Progenitor cell of endocrine pancreas (in vitro differentiated cells): Measurements from ENCODE around the gene LCE3B. TPM values are rescaled to one million over a fixed set of nuclear protein-coding genes. Genes with fewer than 3 reads are reported as not detected.
"Not testable (repeated sequence)": the region's sequence is repeated elsewhere in the genome, so short reads cannot be mapped to it uniquely, and the experiment has no call there.

Experiments used
- DNase-seq: peaks from one replicate; pipeline ENCODE4 v3.0.0; 2021; ENCODE audit warnings: low spot score; ENCODE audit not compliant: unreplicated experiment
- H3K27ac Mint-ChIP-seq: 2 replicates; pipeline ENCODE4 v1.8.0; 2021; ENCODE audit warnings: mild to moderate bottlenecking, moderate library complexity, mixed read lengths
- H3K27me3 Mint-ChIP-seq: 2 replicates; pipeline ENCODE4 v1.8.0; 2021; ENCODE audit warnings: mixed read lengths
- H3K36me3 Mint-ChIP-seq: 2 replicates; pipeline ENCODE4 v1.8.0; 2022; ENCODE audit warnings: mixed read lengths; ENCODE audit not compliant: insufficient read depth
- H3K4me1 Mint-ChIP-seq: 2 replicates; pipeline ENCODE4 v1.8.0; 2021; ENCODE audit warnings: low read depth, mixed read lengths
- H3K4me3 Mint-ChIP-seq: 2 replicates; pipeline ENCODE4 v1.8.0; 2021; ENCODE audit warnings: low read depth, mild to moderate bottlenecking, moderate library complexity, mixed read lengths
- H3K9me3 Mint-ChIP-seq: 2 replicates; pipeline ENCODE4 v1.8.0; 2021; ENCODE audit warnings: low read depth, mixed read lengths
- CTCF ChIP-seq: fragments of 200-600 bp; sonication (generic); IDR thresholded peaks from one replicate; pipeline ENCODE4 v1.5.0; 2021; ENCODE audit warnings: antibody characterized with exemption, mild to moderate bottlenecking; ENCODE audit not compliant: unreplicated experiment
- long read RNA-seq: library from polyadenylated mRNA; unstranded; transcript quantifications from one replicate; pipeline ENCODE4 v2.0.0, GENCODE V29; 2020
- total RNA-seq: library from RNA; stranded (reverse); gene quantifications from 2 replicates; pipeline ENCODE4 v1.2.1, GENCODE V29; 2021

LCE3B gene
- not detected in 2 replicates for total RNA-seq
- long read RNA-seq = 0 reads

- Mint-ChIP-seq H3K27ac (no peak within 1 kb of the TSS), H3K36me3 (no peaks in the 10 kb centered on the region), H3K4me3 (no peak within 1 kb of the TSS), H3K9me3 (peaks cover 24% of the 10 kb centered on the region), H3K4me1 (no peaks in the 10 kb centered on the region), H3K27me3 (no peaks in the 10 kb centered on the region)
- no peak for DNase-seq
- no peak for TF ChIP-seq CTCF
These were observed at the start of gene LCE3B for GRCh38 chr1:152613511-152613910. Gene LCE3B (plus strand): TSS chr1:152613811. CDS start chr1:152613811, 0 bp downstream.

- no peak for TF ChIP-seq CTCF
- Mint-ChIP-seq H3K36me3 (no peaks in the 10 kb centered on the region), H3K4me3 (no peak overlapping the region), H3K4me1 (no peaks in the 10 kb centered on the region), H3K27me3 (no peaks in the 10 kb centered on the region), H3K9me3 (peaks cover 72% of the 10 kb centered on the region), H3K27ac (no peak overlapping the region)
- DNase-seq = no peak
These were observed 48.5 kb upstream of the LCE3B start for GRCh38 chr1:152565115-152565514.

- H3K36me3 Mint-ChIP-seq = no peaks in the 10 kb centered on the region
- DNase-seq = no peak
- no peak overlapping the region for H3K27ac Mint-ChIP-seq
- TF ChIP-seq CTCF = no peak
- peaks cover 72% of the 10 kb centered on the region for H3K9me3 Mint-ChIP-seq
- no peaks in the 10 kb centered on the region for H3K4me1 Mint-ChIP-seq
- H3K27me3 Mint-ChIP-seq = no peaks in the 10 kb centered on the region
- no peak overlapping the region for H3K4me3 Mint-ChIP-seq
These were observed 47.9 kb upstream of the LCE3B start for GRCh38 chr1:152565535-152566215.

GRCh38 chr1:152566681-152567080 is 46.9 kb upstream of the LCE3B start, which contains the start of gene LCE3E:
Gene LCE3E (minus strand): TSS chr1:152566780. CDS start chr1:152566208, 572 bp downstream.
- no peak within 1 kb of the TSS for H3K4me3 Mint-ChIP-seq
- H3K27ac Mint-ChIP-seq = no peak within 1 kb of the TSS
- no peaks in the 10 kb centered on the region for H3K4me1 Mint-ChIP-seq
- H3K36me3 Mint-ChIP-seq = peaks cover 3% of the 10 kb centered on the region
- TF ChIP-seq CTCF = no peak
- no peak for DNase-seq
- peaks cover 72% of the 10 kb centered on the region for H3K9me3 Mint-ChIP-seq
- H3K27me3 Mint-ChIP-seq = no peaks in the 10 kb centered on the region

GRCh38 chr1:152577168-152577567 is 36.4 kb upstream of the LCE3B start:
- H3K36me3 Mint-ChIP-seq = peaks cover 3% of the 10 kb centered on the region
- peaks cover 63% of the 10 kb centered on the region for H3K9me3 Mint-ChIP-seq
- H3K27ac Mint-ChIP-seq = no peak overlapping the region
- no peak for TF ChIP-seq CTCF
- H3K27me3 Mint-ChIP-seq = no peaks in the 10 kb centered on the region
- H3K4me3 Mint-ChIP-seq = no peak overlapping the region
- no peaks in the 10 kb centered on the region for H3K4me1 Mint-ChIP-seq
- DNase-seq = no peak

GRCh38 chr1:152579526-152579925 is 34.1 kb upstream of the LCE3B start:
- H3K36me3 Mint-ChIP-seq, H3K4me1 Mint-ChIP-seq, DNase-seq, H3K27me3 Mint-ChIP-seq, H3K27ac Mint-ChIP-seq, H3K4me3 Mint-ChIP-seq: not testable (repeated sequence)
- peaks cover 56% of the 10 kb centered on the region for H3K9me3 Mint-ChIP-seq
